Esophagus squamous epithelium (tissue), 5 donors: ENCODE data around the gene NCS1. TPM values are rescaled to one million over a fixed set of nuclear protein-coding genes. Genes with fewer than 3 reads are reported as not detected.

ENCODE experiments used
- DNase-seq: peaks from one replicate; lab custom pipeline; 2025; lab: John Stamatoyannopoulos, UW
- H3K27ac ChIP-seq, 4 donors: fragments of 200-600 bp; sonication (generic); one replicate each; pipeline ENCODE4 v1.5.1; 2016 to 2019; ENCODE audit warnings: mild to moderate bottlenecking in 1 of 4
- H3K27me3 ChIP-seq, 4 donors: fragments of 200-600 bp; sonication (generic); 1 replicate in 3 of 4; 2 replicates in 1 of 4; pipeline versions ENCODE4 v1.5.1 to v1.6.0; 2017 to 2021; ENCODE audit warnings: antibody characterized with exemption in 1 of 4
- H3K36me3 ChIP-seq, 3 donors: fragments of 200-600 bp; sonication (generic); one replicate each; pipeline ENCODE4 v1.5.1; 2016 to 2019
- H3K4me1 ChIP-seq, 3 donors: fragments of 200-600 bp; sonication (generic); one replicate each; pipeline ENCODE4 v1.5.1; 2017 to 2019
- H3K4me3 ChIP-seq, 4 donors: fragments of 200-600 bp; sonication (generic); 1 replicate in 3 of 4; 2 replicates in 1 of 4; pipeline ENCODE4 v1.5.1; 2016 to 2019; ENCODE audit warnings: mild to moderate bottlenecking in 2 of 4, moderate library complexity in 1 of 4
- H3K9me3 ChIP-seq, 3 donors: fragments of 200-600 bp; sonication (generic); one replicate each; pipeline ENCODE4 v1.5.1; 2016 to 2019
- CTCF ChIP-seq, 6 experiments: fragments of 450-650 bp in 4 of 6; fragments of 200-600 bp in 2 of 6; sonication (generic) in 2 of 6; IDR thresholded peaks; one replicate each; pipeline ENCODE4 v1.5.1; 2016 to 2019; ENCODE audit warnings: antibody characterized with exemption in 6 of 6, mild to moderate bottlenecking in 4 of 6, moderate library complexity in 4 of 6
- POLR2A ChIP-seq, 4 donors: fragments of 450-650 bp; IDR thresholded peaks; one replicate each; pipeline ENCODE4 v1.6.1; 2017; ENCODE audit warnings: antibody characterized with exemption in 4 of 4, mild to moderate bottlenecking in 4 of 4, moderate library complexity in 3 of 4
- WGBS, 2 donors: methylation state at CpG; one replicate each; pipeline ENCODE4 v1.1.5; 2018; 5-methylcytosine and 5-hydroxymethylcytosine counted together
- intact Hi-C: fragments of 100-400 bp; cut with DNase I; formaldehyde crosslinking; loops from one replicate; pipeline ENCODE4 v1.15.0; 2022
- total RNA-seq, 4 donors: library from RNA; depleted of rRNA; stranded (reverse); fragments of >200 nt; gene quantifications; one replicate each; pipeline ENCODE4 v1.1.0, GENCODE V29; 2016
- donor health status: DM: yes; HTN: yes; CAD: no.

NCS1 gene
- total RNA-seq, 4 donors from 2014 or later: 9.3 to 31.3 (median 15.2) TPM

GRCh38 chr9:130215341-130216119, 43.3 kb downstream of the NCS1 start:
- no peaks in the 10 kb centered on the region for H3K9me3 ChIP-seq
- intact Hi-C loops: no loop called here
- peak overlapping the region in 3 of 4 donors; percentile 32 to 55 (median 55) for H3K27ac ChIP-seq
- H3K4me1 ChIP-seq: peaks cover 7 to 56% (median 16%) of the 10 kb centered on the region in 3 donors
- TF ChIP-seq POLR2A (IDR thresholded peaks at IDR 0.05): no peak
- WGBS, 2 donors: 49 to 88% methylated on average over 6 to 11 of the region's 16 CpGs
- no peak overlapping the region for H3K4me3 ChIP-seq
- H3K36me3 ChIP-seq: peaks cover 0 to 26% (median 0%) of the 10 kb centered on the region in 3 donors
- H3K27me3 ChIP-seq: no peaks in the 10 kb centered on the region
- no peak for DNase-seq

- no peak for DNase-seq
- Histone ChIP-seq H3K4me1 (peaks cover 1 to 42% (median 7%) of the 10 kb centered on the region in 3 donors), H3K27ac (no peak overlapping the region), H3K36me3 (peaks cover 0 to 34% (median 0%) of the 10 kb centered on the region in 3 donors), H3K27me3 (no peaks in the 10 kb centered on the region), H3K9me3 (no peaks in the 10 kb centered on the region), H3K4me3 (no peak overlapping the region)
- TF ChIP-seq CTCF (IDR thresholded peaks at IDR 0.05) (no peak), POLR2A (IDR thresholded peaks at IDR 0.05) (no peak)
- 84 to 85% methylated on average over 10 of the region's 10 CpGs for WGBS, 2 donors
- intact Hi-C loops: no loop called here
Observed at GRCh38 chr9:130217838-130218237, 45.6 kb downstream of the NCS1 start.

GRCh38 chr9:130219661-130220096, 47.5 kb downstream of the NCS1 start:
- Histone ChIP-seq H3K36me3 (peaks cover 0 to 45% (median 0%) of the 10 kb centered on the region in 3 donors), H3K27me3 (no peaks in the 10 kb centered on the region), H3K9me3 (no peaks in the 10 kb centered on the region), H3K27ac (peak overlapping the region in 3 of 4 donors; percentile 62 to 65 (median 62)), H3K4me3 (no peak overlapping the region), H3K4me1 (peaks cover 0 to 24% (median 5%) of the 10 kb centered on the region in 3 donors)
- intact Hi-C loops: no loop called here
- TF ChIP-seq CTCF (IDR thresholded peaks at IDR 0.05) (no peak), POLR2A (IDR thresholded peaks at IDR 0.05) (no peak)
- DNase-seq: no peak
- 70% methylated on average over 2 of the region's 16 CpGs; no CpG with 5 or more reads in 1 of the 2 donors for WGBS, 2 donors

GRCh38 chr9:130220352-130220751, 48.1 kb downstream of the NCS1 start:
- Histone ChIP-seq H3K27me3 (no peaks in the 10 kb centered on the region), H3K9me3 (no peaks in the 10 kb centered on the region), H3K4me3 (no peak overlapping the region), H3K4me1 (peaks cover 0 to 17% (median under 1%) of the 10 kb centered on the region in 3 donors), H3K27ac (peak overlapping the region in 2 of 4 donors; percentile 62 to 65), H3K36me3 (peaks cover 0 to 52% (median 0%) of the 10 kb centered on the region in 3 donors)
- TF ChIP-seq POLR2A (IDR thresholded peaks at IDR 0.05) (no peak), CTCF (IDR thresholded peaks at IDR 0.05) (peak in 2 of 6 experiments; percentile 7 to 23)
- intact Hi-C loops: no loop called here
- no peak for DNase-seq
- WGBS, 2 donors: 51 to 55% methylated on average over 9 of the region's 9 CpGs

GRCh38 chr9:130222833-130223232, 50.6 kb downstream of the NCS1 start:
- intact Hi-C loops: no loop called here
- Histone ChIP-seq H3K36me3 (peaks cover 0 to 72% (median 0%) of the 10 kb centered on the region in 3 donors), H3K27ac (no peak overlapping the region), H3K27me3 (no peaks in the 10 kb centered on the region), H3K9me3 (peaks cover 0 to 9% (median 8%) of the 10 kb centered on the region in 3 donors), H3K4me3 (no peak overlapping the region), H3K4me1 (peaks cover 0 to 10% (median 0%) of the 10 kb centered on the region in 3 donors)
- no peak for TF ChIP-seq POLR2A (IDR thresholded peaks at IDR 0.05)
- WGBS, 2 donors: 80 to 96% methylated on average over 5 to 6 of the region's 9 CpGs
- no peak for DNase-seq

- Histone ChIP-seq H3K27me3 (no peaks in the 10 kb centered on the region), H3K4me1 (peaks cover 0 to 4% (median 0%) of the 10 kb centered on the region in 3 donors), H3K27ac (no peak overlapping the region), H3K36me3 (peaks cover 0 to 74% (median 0%) of the 10 kb centered on the region in 3 donors), H3K4me3 (no peak overlapping the region), H3K9me3 (peaks cover 0 to 12% (median 10%) of the 10 kb centered on the region in 3 donors)
- intact Hi-C loops: no loop called here
- TF ChIP-seq CTCF (IDR thresholded peaks at IDR 0.05) (no peak), POLR2A (IDR thresholded peaks at IDR 0.05) (no peak)
- DNase-seq: no peak
- 89% methylated on average over 10 to 11 of the region's 11 CpGs for WGBS, 2 donors
Observed at GRCh38 chr9:130225071-130225470, 52.9 kb downstream of the NCS1 start.
